Activated T-cell treated with anti-CD3 and anti-CD28 coated beads, Interleukin-2, amount 50 U/mL, for 4 hours (primary cell): ENCODE measurements around the gene COX10. TPM values are rescaled to one million over a fixed set of nuclear protein-coding genes. Genes with fewer than 3 reads are reported as not detected.

ENCODE experiments used
- ATAC-seq, 2 donors: fragments of 200-7000 bp; cut with Tn5 transposase; one replicate each; pipeline ENCODE4 v1.10.0; 2021
- DNase-seq: peaks from one replicate; pipeline ENCODE4 v3.0.0-alpha.2; 2020
- H3K27me3 Mint-ChIP-seq: one replicate; pipeline ENCODE4 v1.8.0; 2021; ENCODE audit warnings: low read depth, mixed read lengths
- H3K36me3 Mint-ChIP-seq: one replicate; pipeline ENCODE4 v1.8.0; 2022; ENCODE audit warnings: mixed read lengths; ENCODE audit not compliant: insufficient read depth
- H3K4me1 Mint-ChIP-seq: one replicate; pipeline ENCODE4 v1.8.0; 2021; ENCODE audit warnings: low read depth, mixed read lengths
- H3K4me3 Mint-ChIP-seq: one replicate; pipeline ENCODE4 v1.8.0; 2021; ENCODE audit warnings: mild to moderate bottlenecking, moderate library complexity, mixed read lengths
- H3K9me3 Mint-ChIP-seq: one replicate; pipeline ENCODE4 v1.8.0; 2021; ENCODE audit warnings: mixed read lengths
- total RNA-seq, 3 donors: library from RNA; stranded (reverse); gene quantifications; one replicate each; pipeline ENCODE4 v1.2.1, GENCODE V29; 2021

Gene COX10
- total RNA-seq, 3 donors from 2014 or later: 28.7 to 30.6 (median 29.0) TPM

GRCh38 chr17:14052886-14053615 is 16.3 kb upstream of the COX10 start:
- no peak for DNase-seq
- H3K36me3 Mint-ChIP-seq: peaks cover 29% of the 10 kb centered on the region
- ATAC-seq: no peak
- peaks cover 4% of the 10 kb centered on the region for H3K9me3 Mint-ChIP-seq
- H3K4me1 Mint-ChIP-seq: peaks cover 2% of the 10 kb centered on the region
- no peaks in the 10 kb centered on the region for H3K27me3 Mint-ChIP-seq
- no peak overlapping the region for H3K4me3 Mint-ChIP-seq

- Mint-ChIP-seq H3K9me3 (peaks cover 4% of the 10 kb centered on the region), H3K27me3 (no peaks in the 10 kb centered on the region), H3K36me3 (peaks cover 36% of the 10 kb centered on the region), H3K4me3 (no peak overlapping the region), H3K4me1 (peaks cover 2% of the 10 kb centered on the region)
- no peak for DNase-seq
- ATAC-seq: no peak
Observed at GRCh38 chr17:14057591-14057990, 11.7 kb upstream of the COX10 start.

- peaks cover 4% of the 10 kb centered on the region for H3K9me3 Mint-ChIP-seq
- H3K36me3 Mint-ChIP-seq: peaks cover 36% of the 10 kb centered on the region
- H3K27me3 Mint-ChIP-seq: no peaks in the 10 kb centered on the region
- H3K4me3 Mint-ChIP-seq: no peak overlapping the region
- peaks cover 2% of the 10 kb centered on the region for H3K4me1 Mint-ChIP-seq
- ATAC-seq: no peak
- DNase-seq: no peak
Observed at GRCh38 chr17:14058051-14058450, 11.3 kb upstream of the COX10 start.

- peaks cover 40% of the 10 kb centered on the region for H3K36me3 Mint-ChIP-seq
- DNase-seq (no peak), ATAC-seq (no peak)
- H3K9me3 Mint-ChIP-seq: peaks cover 4% of the 10 kb centered on the region
- H3K4me3 Mint-ChIP-seq: no peak overlapping the region
- no peaks in the 10 kb centered on the region for H3K27me3 Mint-ChIP-seq
- peaks cover 2% of the 10 kb centered on the region for H3K4me1 Mint-ChIP-seq
Observed at GRCh38 chr17:14060706-14061105, 8.6 kb upstream of the COX10 start.

- Mint-ChIP-seq H3K36me3 (peaks cover 33% of the 10 kb centered on the region), H3K9me3 (peaks cover 3% of the 10 kb centered on the region), H3K27me3 (no peaks in the 10 kb centered on the region), H3K4me1 (peaks cover 5% of the 10 kb centered on the region), H3K4me3 (no peak overlapping the region)
- ATAC-seq: no peak
- no peak for DNase-seq
Observed at GRCh38 chr17:14061666-14062560, 7.4 kb upstream of the COX10 start.

- ATAC-seq (peak; percentile 24 to 34), DNase-seq (no peak)
- no peak overlapping the region for H3K4me3 Mint-ChIP-seq
- peaks cover 8% of the 10 kb centered on the region for H3K36me3 Mint-ChIP-seq
- H3K27me3 Mint-ChIP-seq: no peaks in the 10 kb centered on the region
- H3K4me1 Mint-ChIP-seq: peaks cover 36% of the 10 kb centered on the region
- H3K9me3 Mint-ChIP-seq: peaks cover 3% of the 10 kb centered on the region
Observed at GRCh38 chr17:14067347-14067746, 2.0 kb upstream of the COX10 start.

- H3K4me1 Mint-ChIP-seq: peaks cover 47% of the 10 kb centered on the region
- peak overlapping the region; percentile 98 for H3K4me3 Mint-ChIP-seq
- DNase-seq (no peak), ATAC-seq (peak; percentile 5 to 10)
- peaks cover 3% of the 10 kb centered on the region for H3K9me3 Mint-ChIP-seq
- no peaks in the 10 kb centered on the region for H3K27me3 Mint-ChIP-seq
- H3K36me3 Mint-ChIP-seq: peaks cover 13% of the 10 kb centered on the region
Observed at GRCh38 chr17:14068542-14069250, 608 bp upstream of the COX10 start.

- Mint-ChIP-seq H3K9me3 (peaks cover 3% of the 10 kb centered on the region), H3K4me1 (peaks cover 47% of the 10 kb centered on the region), H3K36me3 (peaks cover 13% of the 10 kb centered on the region), H3K4me3 (peak overlapping the region; percentile 98), H3K27me3 (no peaks in the 10 kb centered on the region)
- DNase-seq: no peak
- no peak for ATAC-seq
Observed at GRCh38 chr17:14070344-14070984, 1.2 kb downstream of the COX10 start.

- Mint-ChIP-seq H3K9me3 (no peaks in the 10 kb centered on the region), H3K4me1 (peaks cover 46% of the 10 kb centered on the region), H3K36me3 (peaks cover 20% of the 10 kb centered on the region), H3K27me3 (no peaks in the 10 kb centered on the region), H3K4me3 (no peak overlapping the region)
- ATAC-seq (no peak), DNase-seq (no peak)
Observed at GRCh38 chr17:14072881-14073280, 3.6 kb downstream of the COX10 start.

- H3K4me1 Mint-ChIP-seq: peaks cover 20% of the 10 kb centered on the region
- no peaks in the 10 kb centered on the region for H3K9me3 Mint-ChIP-seq
- no peak overlapping the region for H3K4me3 Mint-ChIP-seq
- DNase-seq: no peak
- ATAC-seq: peak; percentile 43 to 57
- peaks cover 44% of the 10 kb centered on the region for H3K36me3 Mint-ChIP-seq
- H3K27me3 Mint-ChIP-seq: no peaks in the 10 kb centered on the region
Observed at GRCh38 chr17:14078027-14078426, 8.7 kb downstream of the COX10 start.

- DNase-seq (no peak), ATAC-seq (no peak)
- H3K9me3 Mint-ChIP-seq: no peaks in the 10 kb centered on the region
- H3K4me1 Mint-ChIP-seq: peaks cover 14% of the 10 kb centered on the region
- H3K4me3 Mint-ChIP-seq: no peak overlapping the region
- peaks cover 42% of the 10 kb centered on the region for H3K36me3 Mint-ChIP-seq
- no peaks in the 10 kb centered on the region for H3K27me3 Mint-ChIP-seq
Observed at GRCh38 chr17:14080847-14081251, 11.5 kb downstream of the COX10 start.

- Mint-ChIP-seq H3K4me1 (peaks cover 23% of the 10 kb centered on the region), H3K4me3 (no peak overlapping the region), H3K27me3 (no peaks in the 10 kb centered on the region), H3K9me3 (no peaks in the 10 kb centered on the region), H3K36me3 (peaks cover 43% of the 10 kb centered on the region)
- ATAC-seq: no peak
- DNase-seq: no peak
Observed at GRCh38 chr17:14082848-14083247, 13.5 kb downstream of the COX10 start.

GRCh38 chr17:14084955-14085354 is 15.7 kb downstream of the COX10 start:
- H3K4me1 Mint-ChIP-seq: peaks cover 34% of the 10 kb centered on the region

GRCh38 chr17:14086189-14086588 is 16.9 kb downstream of the COX10 start:
- ATAC-seq (no peak), DNase-seq (no peak)
- peaks cover 34% of the 10 kb centered on the region for H3K36me3 Mint-ChIP-seq
- H3K27me3 Mint-ChIP-seq: no peaks in the 10 kb centered on the region
- peaks cover 40% of the 10 kb centered on the region for H3K4me1 Mint-ChIP-seq
- no peaks in the 10 kb centered on the region for H3K9me3 Mint-ChIP-seq
- no peak overlapping the region for H3K4me3 Mint-ChIP-seq

More at GRCh38 chr17:14084955-14085354, 15.7 kb downstream of the COX10 start:
- Mint-ChIP-seq H3K4me3 (no peak overlapping the region), H3K9me3 (no peaks in the 10 kb centered on the region), H3K27me3 (no peaks in the 10 kb centered on the region), H3K36me3 (peaks cover 39% of the 10 kb centered on the region)
- ATAC-seq: no peak
- DNase-seq: no peak
